Astrocyte (in vitro differentiated cells and primary cell): ENCODE results near the gene PPP1R15B. TPM values are rescaled to one million over a fixed set of nuclear protein-coding genes. Genes with fewer than 3 reads are reported as not detected.

Experiments
- DNase-seq: peaks from one replicate; pipeline ENCODE4 v3.0.0-alpha.2; 2010; ENCODE audit warnings: low read depth
- FAIRE-seq: peaks from 2 replicates; lab custom pipeline; 2011; peaks lifted over from hg19 to GRCh38; lab: Jason Lieb, UNC
- H2AFZ ChIP-seq: 2 replicates; pipeline ENCODE4 v1.6.0; 2012; ENCODE audit warnings: low read depth, low read length, inconsistent platforms
- H3K27ac ChIP-seq: 2 replicates; pipeline ENCODE4 v1.5.1; 2011; ENCODE audit warnings: low read depth, low read length, inconsistent platforms
- H3K27me3 ChIP-seq: 2 replicates; pipeline ENCODE4 v1.6.0; 2011; ENCODE audit warnings: low read length, inconsistent platforms; ENCODE audit not compliant: insufficient read depth
- H3K36me3 ChIP-seq: 2 replicates; pipeline ENCODE4 v1.5.1; 2011; ENCODE audit warnings: low read length, inconsistent platforms; ENCODE audit not compliant: insufficient read depth
- H3K4me1 ChIP-seq: 2 replicates; pipeline ENCODE4 v1.5.1; 2011; ENCODE audit warnings: low read length, inconsistent platforms; ENCODE audit not compliant: insufficient read depth
- H3K4me2 ChIP-seq: 2 replicates; pipeline ENCODE4 v1.6.0; 2012; ENCODE audit warnings: low read length, inconsistent platforms
- H3K4me3 ChIP-seq: 2 replicates; pipeline ENCODE4 v1.5.1; 2011; ENCODE audit warnings: low read depth, mild to moderate bottlenecking, low read length, inconsistent platforms; ENCODE audit not compliant: insufficient read depth
- H3K79me2 ChIP-seq: 2 replicates; pipeline ENCODE4 v1.6.0; 2012; ENCODE audit warnings: mild to moderate bottlenecking, low read length, inconsistent platforms; ENCODE audit not compliant: insufficient read depth
- H3K9ac ChIP-seq: 2 replicates; pipeline ENCODE4 v1.6.0; 2012; ENCODE audit warnings: mild to moderate bottlenecking, low read length, inconsistent platforms
- H3K9me3 ChIP-seq: 2 replicates; pipeline ENCODE4 v1.5.1; 2012; ENCODE audit warnings: low read depth, mild to moderate bottlenecking, low read length, inconsistent platforms; ENCODE audit not compliant: insufficient read depth
- H4K20me1 ChIP-seq: 2 replicates; pipeline ENCODE4 v1.6.0; 2012; ENCODE audit warnings: low read length, inconsistent platforms; ENCODE audit not compliant: insufficient read depth
- H3K27ac Mint-ChIP-seq: one replicate; pipeline ENCODE4 v1.8.0; 2021; ENCODE audit warnings: mild to moderate bottlenecking, mixed read lengths; ENCODE audit not compliant: unreplicated experiment
- H3K27me3 Mint-ChIP-seq: one replicate; pipeline ENCODE4 v1.8.0; 2021; ENCODE audit warnings: low read depth, mixed read lengths; ENCODE audit not compliant: unreplicated experiment
- H3K36me3 Mint-ChIP-seq: one replicate; pipeline ENCODE4 v1.8.0; 2021; ENCODE audit warnings: low read depth, mixed read lengths; ENCODE audit not compliant: unreplicated experiment
- H3K4me1 Mint-ChIP-seq: one replicate; pipeline ENCODE4 v1.8.0; 2021; ENCODE audit warnings: low read depth, mixed read lengths; ENCODE audit not compliant: unreplicated experiment
- H3K4me3 Mint-ChIP-seq: one replicate; pipeline ENCODE4 v1.8.0; 2021; ENCODE audit warnings: mild to moderate bottlenecking, moderate library complexity, mixed read lengths; ENCODE audit not compliant: unreplicated experiment
- H3K9me3 Mint-ChIP-seq: one replicate; pipeline ENCODE4 v1.8.0; 2021; ENCODE audit warnings: mild to moderate bottlenecking, mixed read lengths; ENCODE audit not compliant: unreplicated experiment
- CTCF ChIP-seq: IDR thresholded peaks from 2 replicates; pipeline ENCODE4 v1.5.1; 2011; ENCODE audit warnings: low read depth, mild to moderate bottlenecking, inconsistent platforms, low read length, moderate library complexity; ENCODE audit not compliant: insufficient read depth
- EZH2 ChIP-seq: IDR thresholded peaks from 2 replicates; pipeline ENCODE4 v1.6.1; 2012; ENCODE audit warnings: mild to moderate bottlenecking, low read length, inconsistent platforms; ENCODE audit not compliant: insufficient read depth
- total RNA-seq: library from RNA; stranded (reverse); gene quantifications from 2 replicates; pipeline ENCODE4 v1.2.1, GENCODE V29; 2021

PPP1R15B gene
- total RNA-seq, 1 donor from 2014 or later, result 38.8 TPM

GRCh38 chr1:204358605-204359004 is 53.0 kb downstream of the PPP1R15B start:
- Mint-ChIP-seq H3K4me3 (no peak overlapping the region), H3K36me3 (no peaks in the 10 kb centered on the region), H3K27ac (no peak overlapping the region), H3K4me1 (peaks cover 8% of the 10 kb centered on the region), H3K27me3 (peaks cover 29% of the 10 kb centered on the region), H3K9me3 (no peaks in the 10 kb centered on the region)
- no peaks in the 10 kb centered on the region for H4K20me1 ChIP-seq
- FAIRE-seq (no peak), DNase-seq (no peak)
- no peak overlapping the region for H2AFZ ChIP-seq
- peaks cover 20% of the 10 kb centered on the region for H3K27me3 ChIP-seq
- no peaks in the 10 kb centered on the region for H3K9me3 ChIP-seq
- no peak overlapping the region for H3K4me2 ChIP-seq
- H3K9ac ChIP-seq, result no peak overlapping the region
- H3K36me3 ChIP-seq, result no peaks in the 10 kb centered on the region
- H3K4me1 ChIP-seq, result peaks cover 14% of the 10 kb centered on the region
- TF ChIP-seq CTCF (no peak), EZH2 (no peak)
- H3K79me2 ChIP-seq, result no peaks in the 10 kb centered on the region
- no peak overlapping the region for H3K4me3 ChIP-seq
- H3K27ac ChIP-seq, result no peak overlapping the region

GRCh38 chr1:204357551-204358490 is 53.8 kb downstream of the PPP1R15B start:
- H3K4me1 ChIP-seq, result peaks cover 7% of the 10 kb centered on the region
- H3K9me3 ChIP-seq, result no peaks in the 10 kb centered on the region
- peaks cover 17% of the 10 kb centered on the region for H3K27me3 ChIP-seq
- DNase-seq (no peak), FAIRE-seq (no peak)
- TF ChIP-seq EZH2, result no peak
- no peak for TF ChIP-seq CTCF
- no peaks in the 10 kb centered on the region for H3K36me3 ChIP-seq
- H3K27ac Mint-ChIP-seq, result no peak overlapping the region
- no peak overlapping the region for H3K27ac ChIP-seq
- H3K4me3 ChIP-seq, result no peak overlapping the region
- H3K4me2 ChIP-seq, result no peak overlapping the region
- H3K27me3 Mint-ChIP-seq, result peaks cover 33% of the 10 kb centered on the region
- H3K4me3 Mint-ChIP-seq, result no peak overlapping the region
- H3K36me3 Mint-ChIP-seq, result no peaks in the 10 kb centered on the region
- H3K79me2 ChIP-seq, result no peaks in the 10 kb centered on the region
- no peaks in the 10 kb centered on the region for H4K20me1 ChIP-seq
- H2AFZ ChIP-seq, result no peak overlapping the region
- H3K9me3 Mint-ChIP-seq, result no peaks in the 10 kb centered on the region
- peaks cover 8% of the 10 kb centered on the region for H3K4me1 Mint-ChIP-seq
- no peak overlapping the region for H3K9ac ChIP-seq

DNA sequence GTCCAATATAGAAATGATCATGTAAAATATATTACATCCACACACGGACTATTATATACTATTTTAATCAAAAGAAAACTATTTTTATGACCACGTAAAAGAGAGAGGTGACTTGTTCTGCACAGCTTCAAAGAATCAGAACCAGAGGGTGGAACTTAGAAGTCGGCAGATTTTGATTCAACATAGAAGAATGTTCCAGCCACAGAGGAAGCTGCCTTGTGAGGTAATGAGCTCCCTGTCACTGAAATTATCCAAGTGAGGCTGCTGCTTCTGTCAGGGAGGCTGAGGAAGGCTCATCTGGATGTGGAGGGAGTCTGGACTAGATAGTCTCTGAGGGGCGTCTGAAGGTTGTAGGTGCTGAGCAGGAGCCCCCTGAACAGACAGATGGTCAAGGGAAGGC is 54.6 kb downstream of the PPP1R15B start:
- Histone ChIP-seq H3K36me3 (no peaks in the 10 kb centered on the region), H3K79me2 (no peaks in the 10 kb centered on the region), H3K4me3 (no peak overlapping the region), H2AFZ (no peak overlapping the region), H3K27me3 (peaks cover 13% of the 10 kb centered on the region), H3K4me1 (peaks cover 7% of the 10 kb centered on the region), H3K9ac (no peak overlapping the region), H3K9me3 (no peaks in the 10 kb centered on the region), H3K27ac (no peak overlapping the region), H3K4me2 (no peak overlapping the region), H4K20me1 (no peaks in the 10 kb centered on the region)
- H3K4me1 Mint-ChIP-seq, result peaks cover 8% of the 10 kb centered on the region
- no peaks in the 10 kb centered on the region for H3K36me3 Mint-ChIP-seq
- H3K27ac Mint-ChIP-seq, result no peak overlapping the region
- FAIRE-seq (no peak), DNase-seq (no peak)
- H3K9me3 Mint-ChIP-seq, result no peaks in the 10 kb centered on the region
- peaks cover 24% of the 10 kb centered on the region for H3K27me3 Mint-ChIP-seq
- TF ChIP-seq EZH2, result no peak
- TF ChIP-seq CTCF, result no peak
- H3K4me3 Mint-ChIP-seq, result no peak overlapping the region
